ENCODE results near the gene DONSON.

DNA sequence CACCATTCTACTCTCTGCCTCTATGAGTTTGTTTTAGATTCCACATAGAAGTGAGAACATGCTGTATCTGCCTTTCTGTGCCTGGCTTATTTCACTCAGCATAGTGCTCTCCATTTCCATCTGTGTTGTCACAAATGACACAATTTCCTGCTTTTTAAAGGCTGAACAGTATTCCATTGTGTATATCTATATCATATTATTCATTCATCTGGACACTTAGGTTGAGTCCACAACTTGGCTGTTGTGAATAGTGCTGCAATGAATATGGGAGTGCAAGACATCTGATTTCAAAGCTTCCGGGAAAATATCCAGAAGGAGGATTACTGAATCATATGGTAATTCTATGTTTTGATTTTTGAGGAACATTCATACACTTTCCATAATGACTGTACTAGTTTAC, 20.1 kb upstream of the DONSON start:
- no peak for TF ChIP-seq CTCF (conservative IDR thresholded peaks at IDR 0.05)
- TF ChIP-seq ZFX (IDR thresholded peaks at IDR 0.05) = no peak

Data from C4-2B (cell line).